HG03159 (cell line): ENCODE data around the gene OR52A5.
A peak's percentile ranks its signal among the peaks of the same experiment; 100 is the strongest.
"Not testable (repeated sequence)": the region's sequence is repeated elsewhere in the genome, so short reads cannot be mapped to it uniquely, and the experiment has no call there.

Source experiments
- ATAC-seq: cut with Tn5 transposase; IDR thresholded peaks from one replicate; pipeline ENCODE4 v1.9.1; 2021; ENCODE audit warnings: mild to moderate bottlenecking, moderate library complexity; ENCODE audit not compliant: unreplicated experiment

The OR52A5 gene

DNA sequence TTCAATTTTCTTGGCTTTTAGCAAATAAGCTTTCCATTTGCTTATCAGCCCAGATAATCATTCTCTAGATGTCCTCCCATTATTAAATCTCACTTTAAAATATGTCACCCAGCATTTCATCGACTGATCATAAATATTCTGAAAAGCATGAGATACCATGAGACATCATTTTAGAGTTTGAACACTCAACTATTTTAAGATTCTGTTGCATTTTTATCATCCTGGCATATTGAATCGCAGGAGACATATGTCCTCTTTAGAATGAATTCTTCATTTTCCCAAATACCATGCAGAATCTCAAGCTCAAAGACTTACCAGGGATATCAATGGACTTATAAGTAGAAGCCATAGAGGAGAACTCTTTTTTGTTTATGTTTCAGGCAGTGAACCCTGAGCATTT, at the start of gene OR52A5:
TSS of gene OR52A5 (minus strand) at position 361 of the 400 bp plus-strand sequence. CDS start 5,714 bp downstream, outside the sequence.
- ATAC-seq: no peak

DNA sequence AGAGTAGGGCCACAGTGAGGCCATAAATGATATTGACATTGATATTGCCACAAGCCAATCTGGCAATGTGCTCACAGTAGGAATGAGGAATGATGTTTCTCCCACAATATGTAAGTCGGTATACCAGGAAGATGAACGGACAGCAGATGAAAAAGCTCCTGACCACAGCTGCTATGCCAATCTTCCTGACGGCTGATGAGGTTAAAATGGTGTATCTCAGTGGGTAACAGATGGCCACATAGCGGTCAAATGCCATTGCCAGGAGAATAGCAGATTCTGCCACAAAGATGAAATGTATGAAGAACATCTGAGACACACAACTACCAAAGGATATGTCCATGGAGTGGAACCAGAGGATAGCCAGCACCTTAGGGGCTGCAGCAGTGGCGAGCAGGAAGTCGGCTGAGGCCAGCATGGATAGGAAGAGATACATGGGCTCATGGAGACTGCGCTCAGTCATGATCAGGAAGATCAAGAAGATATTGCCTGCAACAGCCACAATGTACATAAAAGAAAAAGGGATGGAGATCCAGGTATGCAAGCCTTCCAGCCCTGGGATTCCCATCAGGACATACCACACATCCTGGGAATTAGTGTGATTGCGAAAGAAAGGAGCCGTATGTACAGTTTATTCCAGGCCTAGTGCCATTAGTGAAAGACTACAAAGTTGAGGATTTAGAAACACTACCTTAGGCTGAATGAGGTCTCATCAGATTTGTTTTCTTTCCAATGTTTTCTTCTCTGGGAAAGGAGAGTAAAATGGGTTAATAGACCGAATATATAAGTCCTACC, 40.1 kb upstream of the OR52A5 start:
- no peak for ATAC-seq

DNA sequence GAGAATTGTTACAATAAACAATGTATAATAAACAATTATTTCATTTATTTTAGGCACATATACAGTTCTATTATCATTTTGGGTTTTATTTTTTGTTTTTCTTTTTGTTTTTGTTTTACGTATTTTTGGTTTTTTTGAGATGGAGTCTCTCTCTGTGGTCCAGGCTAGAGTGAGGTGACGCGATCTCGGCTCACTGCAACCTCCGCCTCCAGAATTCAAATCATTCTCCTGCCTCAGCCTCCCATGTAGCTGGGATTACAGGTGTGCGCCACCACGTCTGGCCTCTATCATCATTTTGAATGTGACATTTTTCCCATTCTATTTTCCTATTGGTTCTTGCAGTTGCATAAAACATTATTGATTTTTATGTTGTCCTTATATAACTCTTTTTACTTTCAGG, 36.8 kb upstream of the OR52A5 start:
- no peak for ATAC-seq

DNA sequence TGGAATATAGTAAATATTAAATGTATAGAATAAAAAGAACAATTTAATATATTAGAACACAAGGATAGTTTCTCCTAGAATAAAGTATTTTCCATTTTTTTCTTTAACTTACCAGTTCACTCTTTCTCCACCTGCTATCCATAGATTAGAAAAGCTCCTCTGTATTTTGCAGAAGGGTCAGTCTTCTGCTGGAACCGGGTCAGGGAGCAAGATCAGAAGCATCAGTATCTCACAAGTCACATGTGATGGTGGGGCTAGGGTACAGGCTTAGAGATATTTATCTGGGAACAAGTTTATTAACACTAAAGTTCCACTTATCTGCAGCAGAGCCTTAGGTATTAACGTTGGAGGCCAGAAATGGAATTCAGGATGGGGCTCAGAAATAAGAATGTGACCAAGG, 33.7 kb upstream of the OR52A5 start:
- ATAC-seq: no peak

DNA sequence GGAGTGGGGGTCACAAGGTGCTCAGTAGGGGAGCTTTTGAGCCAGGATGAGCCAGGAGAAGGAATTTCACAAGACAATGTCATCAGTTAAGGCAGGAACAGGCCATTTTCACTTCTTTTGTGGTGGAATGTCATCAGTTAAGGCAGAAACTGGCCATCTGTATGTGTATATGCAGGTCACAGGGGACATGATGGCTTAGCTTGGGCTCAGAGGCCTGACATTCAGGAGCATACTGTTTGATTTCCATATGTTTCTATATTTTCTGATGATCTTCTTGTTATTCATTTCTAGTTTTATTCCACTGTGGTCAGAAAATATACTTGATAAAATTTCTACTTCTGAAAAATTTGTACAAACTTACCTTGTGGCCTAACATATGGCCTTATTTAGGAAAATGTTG, 27.7 kb upstream of the OR52A5 start:
- ATAC-seq: not testable (repeated sequence)

DNA sequence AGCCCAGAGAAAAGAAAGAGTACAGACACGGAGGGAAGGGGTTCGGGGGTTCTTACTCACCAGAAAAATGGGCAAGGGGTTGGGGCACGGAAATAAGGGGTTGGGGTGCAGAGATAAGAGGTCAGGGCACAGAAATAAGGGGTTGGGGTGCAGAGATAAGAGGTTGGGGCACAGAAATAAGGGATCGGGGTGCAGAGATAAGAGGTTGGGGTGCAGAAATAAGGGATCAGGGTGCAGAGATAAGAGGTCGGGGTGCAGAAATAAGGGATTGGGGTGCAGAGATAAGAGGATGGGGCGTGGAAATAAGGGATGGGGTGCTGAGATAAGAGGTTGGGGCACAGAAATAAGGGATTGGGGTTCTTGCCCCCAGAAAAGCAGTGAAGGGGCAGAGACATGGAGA, 26.7 kb upstream of the OR52A5 start:
- ATAC-seq: not testable (repeated sequence)

DNA sequence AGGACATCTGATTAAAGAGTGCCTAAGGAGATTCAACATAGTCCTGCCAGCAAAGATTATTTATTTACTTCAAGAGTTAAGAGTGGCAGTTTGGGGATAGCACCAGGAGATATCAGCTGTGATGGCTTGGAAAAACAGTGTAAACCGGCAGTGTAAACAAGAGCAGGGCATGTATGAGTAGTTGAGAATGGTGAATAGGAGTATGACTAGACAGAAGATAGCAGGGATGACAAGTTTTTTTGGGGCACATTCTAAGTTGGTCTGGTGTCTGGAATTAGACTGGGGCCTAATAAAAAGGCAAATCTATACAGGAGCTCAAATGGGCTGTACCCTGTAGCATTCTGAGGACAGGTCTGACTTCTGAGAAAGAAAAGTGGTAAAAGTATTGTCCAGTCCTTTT, 22.9 kb upstream of the OR52A5 start:
- ATAC-seq: not testable (repeated sequence)

DNA sequence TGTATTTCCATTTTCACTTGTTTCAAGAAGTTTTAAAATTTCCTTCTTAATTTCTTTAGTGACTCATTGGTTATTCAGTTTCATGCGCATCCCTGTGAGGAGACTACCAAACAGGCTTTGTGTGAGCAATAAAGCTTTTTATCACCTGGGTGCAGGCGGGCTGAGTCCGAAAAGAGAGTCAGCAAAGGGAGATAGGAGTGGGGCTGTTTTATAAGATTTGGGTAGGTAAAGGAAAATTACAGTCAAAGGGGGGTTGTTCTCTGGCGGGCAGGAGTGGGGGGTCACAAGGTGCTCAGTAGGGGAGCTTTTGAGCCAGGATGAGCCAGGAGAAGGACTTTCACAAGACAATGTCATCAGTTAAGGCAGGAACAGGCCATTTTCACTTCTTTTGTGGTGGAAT, 22.1 kb upstream of the OR52A5 start:
- ATAC-seq: not testable (repeated sequence)

DNA sequence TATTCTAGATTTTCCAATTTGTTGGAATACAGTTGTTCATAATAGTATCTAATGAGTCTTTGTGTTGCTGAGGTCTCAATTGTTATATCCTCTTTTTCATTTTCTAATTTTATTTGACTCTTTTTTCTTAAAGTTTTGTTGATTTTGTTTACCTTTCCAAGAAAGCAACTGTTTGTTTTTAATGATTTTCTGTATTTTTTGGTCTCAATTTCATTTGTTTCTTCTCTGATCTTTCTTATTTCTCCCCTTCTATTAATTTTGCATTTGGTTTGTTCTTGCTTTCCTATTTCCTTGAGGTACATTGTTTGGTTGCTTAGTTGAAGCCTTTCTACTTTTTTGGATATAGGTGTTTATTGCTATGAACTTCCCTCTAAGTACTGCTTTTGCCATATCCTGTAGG, 21.6 kb upstream of the OR52A5 start:
- no peak for ATAC-seq

DNA sequence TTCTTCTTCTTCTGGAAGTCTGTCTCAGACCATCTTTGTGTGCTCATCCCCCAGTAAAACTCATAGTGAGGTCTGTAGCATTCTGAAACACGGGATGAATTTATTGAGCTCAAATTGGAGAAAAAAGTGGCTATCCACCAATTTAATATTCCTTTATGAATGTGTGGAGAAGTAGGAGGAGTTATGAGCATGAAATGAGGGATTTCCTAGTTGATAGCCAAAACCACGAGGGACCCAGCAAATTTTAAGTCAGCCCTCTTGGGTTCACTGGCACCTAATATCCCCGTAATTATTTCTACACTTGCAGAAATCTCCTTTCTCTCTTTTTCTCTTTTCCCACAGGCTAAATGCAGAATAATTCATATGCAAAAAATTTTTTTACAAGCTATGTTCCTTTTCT, 16.5 kb upstream of the OR52A5 start, which contains the start of gene OR52A1:
TSS of gene OR52A1 (minus strand) at position 101 of the 400 bp plus-strand sequence. CDS start 2,388 bp downstream, outside the sequence.
- ATAC-seq: no peak

DNA sequence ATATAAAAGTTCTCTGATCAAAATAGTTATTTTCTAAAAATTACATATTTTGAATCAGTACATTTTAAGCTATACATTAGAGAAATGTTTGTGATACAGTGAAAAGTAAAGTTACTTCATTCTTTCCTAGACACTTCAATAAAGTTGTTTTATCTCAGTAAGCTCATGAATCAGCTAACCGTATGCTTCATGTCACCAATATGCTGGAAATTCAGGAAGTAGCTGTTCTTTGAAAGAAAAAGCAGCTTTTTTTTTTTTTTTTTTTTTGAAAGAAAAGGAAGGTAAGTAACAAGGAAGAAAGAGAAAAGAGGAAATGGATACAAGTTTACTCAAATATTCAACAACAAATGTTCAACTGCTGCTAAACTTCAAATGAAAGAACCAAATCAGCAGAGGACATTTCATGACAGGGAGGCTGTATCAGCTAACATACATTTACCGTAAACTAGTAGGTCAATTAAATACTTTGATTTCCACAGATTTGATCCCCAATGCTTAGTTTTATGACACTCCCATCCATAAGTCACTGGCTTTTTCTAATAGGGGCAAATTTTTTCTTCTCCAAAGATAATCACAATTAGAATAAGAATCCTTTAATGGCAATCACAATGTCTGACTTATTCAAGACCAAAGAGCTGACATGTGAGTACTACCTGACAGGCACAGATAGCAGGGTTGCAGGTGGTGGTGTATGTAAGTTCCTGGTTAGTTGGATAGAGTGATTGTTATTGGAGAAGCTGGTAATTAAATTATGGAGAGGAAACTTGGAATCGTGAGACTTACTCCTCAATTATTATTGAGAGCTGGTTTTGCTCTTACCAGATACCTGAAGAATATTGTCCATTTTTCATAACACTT, 15.6 kb upstream of the OR52A5 start:
- no peak for ATAC-seq

DNA sequence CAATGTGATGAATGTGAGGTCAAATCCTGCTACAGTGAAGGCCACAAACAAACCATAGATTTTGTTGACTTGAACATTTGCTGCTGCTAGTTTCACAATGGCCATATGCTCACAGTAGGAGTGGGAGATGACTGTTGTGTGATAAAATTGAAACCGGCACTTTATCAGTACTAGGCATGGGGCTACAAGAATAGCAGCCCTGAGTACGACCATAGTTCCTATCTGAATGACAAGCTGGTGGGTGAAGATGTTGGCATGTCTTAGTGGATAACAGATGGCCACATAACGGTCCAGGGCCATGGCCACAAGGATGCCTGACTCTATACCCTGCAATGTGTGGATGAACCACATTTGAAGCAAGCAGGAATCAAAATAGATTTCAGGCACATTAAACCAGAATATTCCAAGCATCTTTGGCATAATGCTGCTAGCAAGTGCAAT, 13.6 kb upstream of the OR52A5 start:
- ATAC-seq: no peak

DNA sequence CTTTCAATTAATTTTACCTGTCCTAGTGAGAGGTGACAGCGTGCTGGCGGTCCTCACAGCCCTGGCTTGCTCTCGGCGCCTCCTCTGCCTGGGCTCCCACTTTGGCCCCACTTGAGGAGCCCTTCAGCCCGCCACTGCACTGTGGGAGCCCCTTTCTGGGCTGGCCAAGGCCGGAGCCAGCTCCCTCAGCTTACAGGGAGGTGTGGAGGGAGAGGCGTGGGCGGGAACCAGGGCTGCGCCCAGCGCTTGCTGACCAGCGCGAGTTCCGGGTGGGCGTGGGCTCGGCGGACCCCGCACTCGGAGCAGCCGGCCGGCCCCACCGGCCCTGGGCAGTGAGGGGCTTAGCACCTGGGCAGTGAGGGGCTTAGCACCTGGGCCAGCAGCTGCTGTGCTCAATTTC, 6.0 kb upstream of the OR52A5 start:
- ATAC-seq: not testable (repeated sequence)

DNA sequence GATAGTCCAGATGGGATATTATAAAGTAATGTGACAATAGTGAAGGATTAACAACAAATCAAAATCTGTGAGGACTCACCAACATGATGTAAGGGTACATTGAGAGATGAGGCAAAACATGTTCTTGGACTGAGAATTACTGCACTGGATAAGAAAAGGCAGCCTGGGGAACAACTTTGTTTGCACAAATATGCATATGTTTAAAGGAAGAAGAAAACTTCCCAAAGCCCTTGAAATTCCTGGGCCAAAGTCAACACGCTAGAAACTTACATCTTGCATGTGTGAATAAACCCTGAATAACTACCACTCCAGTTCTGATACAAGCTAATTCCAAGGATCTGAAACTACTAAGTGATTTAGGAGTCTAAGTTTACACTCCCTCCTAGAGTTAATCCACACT, 1.1 kb downstream of the OR52A5 start:
- ATAC-seq: no peak

DNA sequence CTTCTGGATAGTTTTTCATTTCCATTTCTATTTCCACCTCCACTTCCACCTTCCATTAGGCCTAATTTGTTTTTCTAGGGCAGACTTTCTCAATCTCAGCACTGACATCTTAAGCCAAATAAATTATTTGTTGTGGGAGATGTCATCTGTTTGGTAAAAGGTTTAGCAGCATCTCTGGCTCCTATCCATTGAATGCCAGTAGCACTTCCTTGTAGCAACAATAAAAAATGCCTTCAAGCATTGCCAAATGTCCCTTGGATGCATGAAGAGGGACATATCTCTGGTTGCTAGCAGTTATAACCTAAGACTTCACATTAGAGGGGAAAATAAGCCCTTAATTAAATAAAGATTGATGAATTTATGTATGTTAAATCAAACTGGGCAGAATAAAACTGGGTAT, 1.9 kb downstream of the OR52A5 start:
- ATAC-seq: no peak

DNA sequence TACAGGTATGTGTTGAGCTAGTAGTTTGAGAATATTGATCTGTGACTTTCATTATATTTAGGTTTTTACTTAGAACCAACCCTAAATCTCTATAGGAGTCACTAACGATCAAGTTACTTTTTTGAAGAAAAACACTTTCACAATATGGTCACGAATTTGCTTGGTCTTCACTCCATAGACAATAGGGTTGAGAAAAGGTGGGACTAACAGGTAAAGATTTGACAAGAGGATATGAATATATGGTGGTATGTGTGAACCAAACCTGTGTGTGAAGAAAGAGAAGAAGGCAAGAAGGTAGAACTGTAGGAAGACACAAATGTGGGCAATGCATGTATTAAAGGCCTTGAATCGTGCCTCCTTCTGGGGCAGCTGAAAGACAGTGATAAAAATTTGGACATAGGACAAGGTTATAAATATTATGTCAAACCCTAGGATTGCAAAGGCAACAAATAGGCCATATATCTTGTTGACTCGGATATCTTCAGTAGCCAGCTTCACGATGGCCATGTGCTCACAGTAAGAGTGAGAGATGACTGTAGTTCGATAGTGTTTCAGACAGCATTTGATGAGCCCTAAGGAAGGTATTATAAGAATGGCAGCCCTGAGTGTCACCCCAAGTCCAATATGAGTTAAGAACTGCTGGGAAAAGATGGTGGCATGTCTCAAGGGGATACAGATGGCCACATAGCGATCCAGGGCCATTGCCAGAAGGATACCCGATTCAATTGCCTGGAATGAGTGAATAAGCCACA, 6.4 kb downstream of the OR52A5 start:
- ATAC-seq: no peak

DNA sequence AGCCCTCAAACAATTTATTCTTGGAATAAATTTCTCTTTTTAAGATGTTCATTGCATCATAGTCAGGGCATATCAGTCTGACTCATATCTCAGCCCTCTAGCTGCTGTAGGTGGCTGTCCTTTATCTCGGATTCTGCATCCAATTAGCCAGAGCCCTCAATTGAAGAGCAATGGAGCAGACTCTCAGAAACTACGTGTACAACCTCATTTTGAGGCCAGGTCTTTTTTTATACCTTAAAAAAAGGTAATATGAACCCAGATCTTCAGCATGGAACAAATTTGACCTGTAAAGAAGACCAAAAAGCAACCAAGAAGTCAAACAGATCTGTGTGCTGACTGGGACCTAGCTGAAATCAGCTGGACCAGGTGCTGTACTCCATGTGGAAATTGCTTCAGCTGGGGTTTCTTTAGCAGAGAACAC, 8.7 kb downstream of the OR52A5 start:
- ATAC-seq: no peak

DNA sequence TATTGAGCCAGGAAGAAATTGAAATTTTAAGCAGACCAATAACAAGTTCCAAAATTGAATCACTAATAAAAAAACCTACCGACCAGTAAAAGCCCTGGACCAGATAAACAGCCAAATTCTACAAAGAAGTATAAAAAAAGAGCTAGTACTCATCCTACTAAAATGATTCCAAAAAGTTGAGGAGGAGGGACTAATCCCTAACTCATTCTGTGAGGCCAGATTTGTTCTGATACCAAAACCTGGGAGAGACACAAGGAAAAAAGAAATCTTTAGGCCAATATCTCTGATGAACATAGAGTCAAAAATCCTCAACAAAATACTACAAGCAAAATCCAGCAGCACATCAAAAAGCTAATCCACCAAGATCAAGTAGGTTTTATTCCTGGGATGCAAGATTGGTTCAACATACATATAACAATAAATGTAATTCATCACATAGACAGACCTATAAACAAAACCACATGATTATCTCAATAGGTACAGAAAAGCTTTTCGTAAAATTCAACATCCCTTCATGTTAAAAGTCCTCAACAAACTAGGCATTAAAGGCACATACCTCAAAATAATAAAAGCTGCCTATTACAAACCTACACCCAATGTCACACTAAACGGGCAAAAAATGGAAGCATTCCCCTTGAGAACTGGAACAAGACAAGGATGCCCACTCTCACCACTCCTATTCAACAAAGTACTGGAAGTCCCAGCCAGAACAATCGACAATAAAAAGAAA, 13.1 kb downstream of the OR52A5 start:
- no peak for ATAC-seq

DNA sequence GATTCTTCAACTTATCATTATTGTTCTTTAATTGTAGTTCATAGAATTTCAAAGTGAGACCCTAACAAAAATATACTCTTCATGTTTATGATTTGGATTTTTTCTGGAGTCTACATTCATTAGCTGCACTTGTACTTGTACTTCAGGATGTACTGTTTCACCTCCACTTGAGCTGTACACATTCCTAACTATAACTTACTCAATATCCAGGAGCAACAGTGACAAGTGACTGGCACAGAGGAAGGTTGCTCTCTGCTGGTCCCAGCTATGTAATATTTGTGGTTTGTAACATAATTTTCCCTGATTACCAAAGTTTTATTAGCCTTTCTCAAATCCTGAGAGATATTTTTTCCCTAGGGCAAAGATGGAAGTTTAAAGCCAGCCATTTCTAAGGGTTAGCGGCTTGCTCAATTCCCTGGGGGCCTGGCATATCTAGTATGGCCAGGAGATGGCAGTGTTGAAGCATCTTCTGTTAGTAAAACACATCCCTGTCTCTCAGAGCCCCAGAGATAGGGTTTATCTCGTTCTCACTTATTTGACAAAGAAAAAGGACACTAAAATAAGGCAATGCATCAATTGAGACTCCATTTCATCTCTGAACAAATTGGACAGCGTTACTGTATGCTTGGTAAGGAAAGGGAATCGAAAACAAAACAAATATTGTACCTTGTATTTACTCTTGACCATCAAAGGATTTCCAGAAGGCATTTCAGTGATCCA, 14.2 kb downstream of the OR52A5 start:
- peak; percentile 93 for ATAC-seq

DNA sequence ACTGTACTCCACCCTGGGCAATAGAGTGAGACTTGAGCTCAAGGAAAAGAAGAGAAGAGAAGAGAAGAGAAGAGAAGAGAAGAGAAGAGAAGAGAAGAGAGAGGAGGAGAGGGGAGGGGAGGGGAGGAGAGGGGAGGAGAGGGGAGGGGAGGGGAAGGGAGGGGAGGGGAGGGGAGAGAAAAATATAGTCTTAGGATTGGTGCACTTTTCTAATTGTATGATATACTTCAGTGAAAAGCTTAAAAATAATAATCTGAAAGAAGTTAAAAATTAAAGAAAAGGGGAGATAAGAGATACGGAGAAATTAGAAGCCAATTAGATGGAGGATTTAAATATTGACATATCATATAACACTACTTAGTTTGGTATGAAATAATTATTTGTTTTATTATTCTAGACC, 19.3 kb downstream of the OR52A5 start:
- ATAC-seq: no peak
